GM12873 (cell line): Measurements from ENCODE around the gene RERE.

ENCODE experiments used
- TF ChIP-seq, protein P1 (sequence below): IDR thresholded peaks from 2 replicates; pipeline ENCODE4 v1.5.1; 2012; ENCODE audit warnings: low read depth, mild to moderate bottlenecking, moderate library complexity, low read length, control low read depth; ENCODE audit not compliant: insufficient read depth; ENCODE audit errors: missing control alignments

Gene RERE

DNA sequence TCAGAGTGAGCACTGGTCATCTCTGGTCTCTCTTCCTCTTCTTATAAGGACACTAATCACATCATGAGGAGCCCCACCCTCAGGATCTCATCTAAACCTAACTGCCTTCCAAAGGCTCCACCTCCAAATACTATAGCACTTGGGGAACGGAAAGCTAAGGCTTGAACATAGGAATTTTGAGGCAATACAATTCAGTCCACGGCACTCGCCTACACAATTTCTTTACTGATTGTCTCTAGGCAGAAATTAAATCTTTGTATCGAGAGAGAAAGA, 127.3 kb downstream of the RERE start:
- TF ChIP-seq, protein P1, sequence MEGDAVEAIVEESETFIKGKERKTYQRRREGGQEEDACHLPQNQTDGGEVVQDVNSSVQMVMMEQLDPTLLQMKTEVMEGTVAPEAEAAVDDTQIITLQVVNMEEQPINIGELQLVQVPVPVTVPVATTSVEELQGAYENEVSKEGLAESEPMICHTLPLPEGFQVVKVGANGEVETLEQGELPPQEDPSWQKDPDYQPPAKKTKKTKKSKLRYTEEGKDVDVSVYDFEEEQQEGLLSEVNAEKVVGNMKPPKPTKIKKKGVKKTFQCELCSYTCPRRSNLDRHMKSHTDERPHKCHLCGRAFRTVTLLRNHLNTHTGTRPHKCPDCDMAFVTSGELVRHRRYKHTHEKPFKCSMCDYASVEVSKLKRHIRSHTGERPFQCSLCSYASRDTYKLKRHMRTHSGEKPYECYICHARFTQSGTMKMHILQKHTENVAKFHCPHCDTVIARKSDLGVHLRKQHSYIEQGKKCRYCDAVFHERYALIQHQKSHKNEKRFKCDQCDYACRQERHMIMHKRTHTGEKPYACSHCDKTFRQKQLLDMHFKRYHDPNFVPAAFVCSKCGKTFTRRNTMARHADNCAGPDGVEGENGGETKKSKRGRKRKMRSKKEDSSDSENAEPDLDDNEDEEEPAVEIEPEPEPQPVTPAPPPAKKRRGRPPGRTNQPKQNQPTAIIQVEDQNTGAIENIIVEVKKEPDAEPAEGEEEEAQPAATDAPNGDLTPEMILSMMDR = no peak

DNA sequence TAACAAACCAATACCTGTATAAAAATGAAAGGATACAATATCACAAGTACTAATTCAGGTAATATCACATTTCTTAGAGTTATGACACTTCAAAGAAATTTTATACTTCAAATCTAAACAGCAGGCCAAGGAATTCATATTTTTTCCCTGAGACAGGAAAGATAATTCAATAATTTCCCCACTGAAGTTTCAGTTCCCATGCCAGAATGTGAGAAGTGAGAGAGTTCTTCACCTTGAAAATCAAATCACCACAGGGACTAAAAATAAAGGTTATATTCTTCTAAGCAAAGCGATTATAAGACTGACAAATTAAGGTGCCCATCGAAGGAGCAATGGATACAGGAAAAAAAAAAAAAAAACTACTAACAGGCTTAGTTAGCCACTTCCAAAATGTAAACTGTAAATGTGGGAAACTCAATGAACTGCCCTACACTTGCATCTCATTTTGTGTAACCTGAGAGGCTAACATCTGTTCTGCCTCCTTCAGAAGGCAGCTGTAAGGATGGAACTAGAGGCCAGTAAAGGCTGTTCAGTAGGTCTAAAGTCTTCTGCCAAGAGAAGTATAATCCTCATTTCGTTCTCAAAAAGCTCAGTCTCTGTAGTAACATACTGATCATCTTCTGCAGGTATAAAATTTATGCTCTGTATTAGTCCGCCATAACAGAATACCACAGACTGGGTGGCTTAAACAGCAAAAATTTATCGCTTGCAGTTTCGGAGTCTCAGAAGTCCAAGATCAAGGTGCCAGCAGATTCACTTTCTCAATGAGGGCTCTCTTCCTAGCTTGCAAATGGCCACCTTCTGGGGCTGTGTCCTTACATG, 127.8 kb downstream of the RERE start:
- TF ChIP-seq, protein P1 = no peak

DNA sequence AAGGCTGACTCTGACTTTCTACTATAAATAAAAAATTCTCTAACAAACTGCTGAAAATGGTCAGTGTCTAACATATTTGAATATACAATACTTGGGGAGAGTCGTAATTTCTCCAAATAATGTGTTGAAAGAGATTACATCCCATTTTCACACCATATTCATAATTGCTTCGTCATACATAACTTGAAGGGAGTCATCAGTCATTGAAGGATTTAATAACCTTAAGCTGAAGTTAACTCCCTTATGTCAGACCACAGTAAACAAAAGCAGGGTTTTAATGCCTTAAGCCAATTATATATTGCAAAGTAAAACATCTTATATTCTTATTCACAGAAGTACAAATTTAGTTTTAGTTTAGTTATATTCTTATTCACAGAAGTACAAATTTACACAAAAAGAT, 129.9 kb downstream of the RERE start:
- TF ChIP-seq, protein P1 = no peak

DNA sequence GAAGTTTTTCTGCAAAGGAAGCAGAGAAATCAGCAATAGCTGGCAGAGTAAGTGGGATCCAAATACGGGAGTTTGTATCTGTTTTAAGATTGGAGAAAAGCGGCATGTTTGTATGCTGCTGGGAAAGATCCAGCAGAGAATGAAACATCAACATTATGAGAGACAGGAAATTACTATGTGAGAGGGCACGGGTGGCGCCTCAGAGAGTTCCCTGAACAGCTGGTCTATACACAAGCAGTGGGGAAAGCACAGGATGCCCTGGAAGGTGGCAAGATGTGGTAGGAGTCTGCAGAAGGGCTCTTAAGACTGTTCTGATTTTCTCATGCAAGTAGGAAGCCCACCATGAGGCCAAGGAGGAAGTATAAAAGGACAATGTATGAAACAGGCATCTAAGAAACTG, 130.4 kb downstream of the RERE start:
- TF ChIP-seq, protein P1 = no peak

- TF ChIP-seq, protein P1 = no peak
These were observed 132.0 kb downstream of the RERE start for GRCh38 chr1:8685463-8685862.

DNA sequence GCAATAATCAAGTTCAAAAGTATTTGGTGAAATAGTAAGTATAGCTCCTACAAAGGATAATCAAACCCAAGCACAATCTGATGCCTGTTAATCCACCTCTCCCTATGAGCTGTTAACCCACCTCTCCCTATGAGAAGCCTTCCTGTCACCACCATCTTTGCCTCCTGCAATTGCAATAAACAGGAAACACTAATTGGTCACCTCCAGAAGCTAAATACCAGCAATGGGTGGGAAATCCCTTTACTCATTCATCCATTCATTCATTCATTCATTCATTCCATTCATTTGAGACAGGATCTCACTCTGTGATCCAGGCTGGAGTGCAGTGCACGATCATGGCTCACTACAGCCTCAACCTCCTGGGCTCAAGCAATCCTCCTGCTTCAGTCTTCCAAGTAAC, 132.8 kb downstream of the RERE start:
- TF ChIP-seq, protein P1 = no peak

GRCh38 chr1:8682573-8682972, 134.9 kb downstream of the RERE start:
- TF ChIP-seq, protein P1 = no peak
